ENCODE measurements around the gene NUP107. TPM values are rescaled to one million over a fixed set of nuclear protein-coding genes. Genes with fewer than 3 reads are reported as not detected.

Gene NUP107
- total RNA-seq, 4 donors from 2014 or later = 36.1 to 83.6 (median 43.5) TPM

- Histone ChIP-seq H3K4me3 (replicated peaks in 1 of 3) (no peak overlapping the region), H3K4me1 (no peaks in the 10 kb centered on the region), H3K36me3 (no peaks in the 10 kb centered on the region), H3K27ac (no peak overlapping the region), H3K27me3 (no peaks in the 10 kb centered on the region), H3K9me3 (no peaks in the 10 kb centered on the region)
- no peak for TF ChIP-seq POLR2A (IDR thresholded peaks at IDR 0.05)
- TF ChIP-seq CTCF (IDR thresholded peaks at IDR 0.05) = no peak
- 93 to 95% methylated on average over 7 of the region's 7 CpGs for WGBS, 2 donors
- no peak for DNase-seq
- intact Hi-C loops (cut with DNase I) = no loop called here
These were observed 88.4 kb downstream of the NUP107 start for GRCh38 chr12:68775121-68775630.

GRCh38 chr12:68776976-68777610 lies 90.3 kb downstream of the NUP107 start:
- intact Hi-C loops (cut with DNase I) = no loop called here
- H3K27ac ChIP-seq = no peak overlapping the region
- H3K4me3 ChIP-seq (replicated peaks in 1 of 3) = no peak overlapping the region
- no peaks in the 10 kb centered on the region for H3K4me1 ChIP-seq
- no peaks in the 10 kb centered on the region for H3K36me3 ChIP-seq
- DNase-seq = no peak
- H3K27me3 ChIP-seq = no peaks in the 10 kb centered on the region
- WGBS, 2 donors = 85 to 88% methylated on average over 5 of the region's 5 CpGs
- TF ChIP-seq CTCF (IDR thresholded peaks at IDR 0.05) (no peak), POLR2A (IDR thresholded peaks at IDR 0.05) (no peak)
- no peaks in the 10 kb centered on the region for H3K9me3 ChIP-seq

- no peaks in the 10 kb centered on the region for H3K4me1 ChIP-seq
- H3K27ac ChIP-seq = no peak overlapping the region
- TF ChIP-seq POLR2A (IDR thresholded peaks at IDR 0.05) (no peak), CTCF (IDR thresholded peaks at IDR 0.05) (no peak)
- DNase-seq = no peak
- H3K9me3 ChIP-seq = no peaks in the 10 kb centered on the region
- intact Hi-C loops (cut with DNase I) = no loop called here
- no peaks in the 10 kb centered on the region for H3K27me3 ChIP-seq
- no peaks in the 10 kb centered on the region for H3K36me3 ChIP-seq
- H3K4me3 ChIP-seq (replicated peaks in 1 of 3) = no peak overlapping the region
These were observed 92.5 kb downstream of the NUP107 start for GRCh38 chr12:68779280-68779679.

GRCh38 chr12:68780731-68781130 lies 94.0 kb downstream of the NUP107 start:
- no peak overlapping the region for H3K27ac ChIP-seq
- no peak for DNase-seq
- TF ChIP-seq CTCF (IDR thresholded peaks at IDR 0.05) = no peak
- TF ChIP-seq POLR2A (IDR thresholded peaks at IDR 0.05) = no peak
- no peaks in the 10 kb centered on the region for H3K27me3 ChIP-seq
- 71 to 86% methylated on average over 6 of the region's 6 CpGs for WGBS, 2 donors
- intact Hi-C loops (cut with DNase I) = no loop called here
- H3K4me3 ChIP-seq (replicated peaks in 1 of 3) = no peak overlapping the region
- H3K9me3 ChIP-seq = no peaks in the 10 kb centered on the region
- no peaks in the 10 kb centered on the region for H3K36me3 ChIP-seq
- peaks cover 0 to 1% of the 10 kb centered on the region in 2 donors for H3K4me1 ChIP-seq

- H3K9me3 ChIP-seq = no peaks in the 10 kb centered on the region
These were observed 95.0 kb downstream of the NUP107 start for GRCh38 chr12:68781728-68782127.

More at GRCh38 chr12:68781728-68782127, 95.0 kb downstream of the NUP107 start:
- no peak for DNase-seq
- intact Hi-C loops (cut with DNase I) = no loop called here
- Histone ChIP-seq H3K27ac (no peak overlapping the region), H3K4me1 (peaks cover 0 to 4% of the 10 kb centered on the region in 2 donors), H3K27me3 (no peaks in the 10 kb centered on the region), H3K4me3 (replicated peaks in 1 of 3) (no peak overlapping the region), H3K36me3 (no peaks in the 10 kb centered on the region)
- no peak for TF ChIP-seq CTCF (IDR thresholded peaks at IDR 0.05)
- no peak for TF ChIP-seq POLR2A (IDR thresholded peaks at IDR 0.05)
- 93 to 94% methylated on average over 6 of the region's 6 CpGs for WGBS, 2 donors
